Measurements from ENCODE around the gene SLC29A1.

SLC29A1 gene

DNA sequence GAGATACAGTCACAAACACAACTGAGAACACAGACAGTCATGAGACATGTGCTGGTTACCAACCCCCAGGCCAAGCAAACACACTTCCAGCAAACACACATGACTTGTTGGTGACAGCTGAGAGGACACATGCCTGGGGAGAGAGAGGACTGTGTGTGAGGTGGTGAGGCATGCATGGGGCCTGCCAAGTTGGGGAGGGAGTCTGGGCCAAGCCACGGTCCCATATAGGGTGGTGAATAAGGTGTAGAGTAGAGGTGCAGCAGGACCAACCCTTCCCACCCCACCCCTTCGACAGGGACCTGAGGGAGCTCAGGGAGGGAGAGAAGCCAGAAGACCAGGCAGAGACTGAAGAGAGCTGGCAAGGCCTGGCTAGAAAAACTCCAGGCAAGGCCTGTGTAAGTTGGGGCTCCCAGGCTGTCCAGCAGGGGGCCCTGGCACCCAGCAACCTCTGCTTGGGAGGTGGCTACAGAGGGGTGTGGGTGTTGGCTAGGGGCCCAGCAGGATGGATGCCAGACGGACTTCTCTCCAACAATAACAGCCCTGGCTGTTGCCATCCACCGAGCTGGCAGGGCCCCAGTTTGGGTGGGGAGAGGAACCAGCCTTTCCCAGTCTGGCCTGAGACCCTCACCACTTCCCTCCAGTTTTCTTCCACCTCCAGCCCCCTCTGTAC is 2.0 kb upstream of the SLC29A1 start:
- Histone ChIP-seq H3K9ac (ENCODE audit: low read length) (peak overlapping the region; percentile 11; the same call in 1 of the 2 replicates), H3K4me1 (ENCODE audit: low read length) (peaks cover 67% of the 10 kb centered on the region), H3K79me2 (ENCODE audit: low read length) (peaks cover 33% of the 10 kb centered on the region), H3K4me2 (ENCODE audit: low read length) (peak overlapping the region; percentile 45), H3K9me3 (ENCODE audit: insufficient read depth, low read length) (no peaks in the 10 kb centered on the region), H3K4me3 (ENCODE audit: low read length) (no peak overlapping the region), H3K27ac (ENCODE audit: low read length) (peak overlapping the region; percentile 47), H3K27me3 (ENCODE audit: low read depth, low read length) (no peaks in the 10 kb centered on the region), H4K20me1 (ENCODE audit: insufficient read depth, low read length) (peaks cover 20% of the 10 kb centered on the region), H3K36me3 (replicated peaks; ENCODE audit: low read depth, low read length) (peaks cover 4% of the 10 kb centered on the region), H2AFZ (ENCODE audit: low read depth, low read length) (no peak overlapping the region)
- TF ChIP-seq EZH2phosphoT487 (IDR thresholded peaks at IDR 0.05; ENCODE audit: low read depth) = no peak
- TF ChIP-seq, protein P1, sequence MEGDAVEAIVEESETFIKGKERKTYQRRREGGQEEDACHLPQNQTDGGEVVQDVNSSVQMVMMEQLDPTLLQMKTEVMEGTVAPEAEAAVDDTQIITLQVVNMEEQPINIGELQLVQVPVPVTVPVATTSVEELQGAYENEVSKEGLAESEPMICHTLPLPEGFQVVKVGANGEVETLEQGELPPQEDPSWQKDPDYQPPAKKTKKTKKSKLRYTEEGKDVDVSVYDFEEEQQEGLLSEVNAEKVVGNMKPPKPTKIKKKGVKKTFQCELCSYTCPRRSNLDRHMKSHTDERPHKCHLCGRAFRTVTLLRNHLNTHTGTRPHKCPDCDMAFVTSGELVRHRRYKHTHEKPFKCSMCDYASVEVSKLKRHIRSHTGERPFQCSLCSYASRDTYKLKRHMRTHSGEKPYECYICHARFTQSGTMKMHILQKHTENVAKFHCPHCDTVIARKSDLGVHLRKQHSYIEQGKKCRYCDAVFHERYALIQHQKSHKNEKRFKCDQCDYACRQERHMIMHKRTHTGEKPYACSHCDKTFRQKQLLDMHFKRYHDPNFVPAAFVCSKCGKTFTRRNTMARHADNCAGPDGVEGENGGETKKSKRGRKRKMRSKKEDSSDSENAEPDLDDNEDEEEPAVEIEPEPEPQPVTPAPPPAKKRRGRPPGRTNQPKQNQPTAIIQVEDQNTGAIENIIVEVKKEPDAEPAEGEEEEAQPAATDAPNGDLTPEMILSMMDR (IDR thresholded peaks at IDR 0.05; ENCODE audit: low read depth, low read length) = peak; percentile 79

DNA sequence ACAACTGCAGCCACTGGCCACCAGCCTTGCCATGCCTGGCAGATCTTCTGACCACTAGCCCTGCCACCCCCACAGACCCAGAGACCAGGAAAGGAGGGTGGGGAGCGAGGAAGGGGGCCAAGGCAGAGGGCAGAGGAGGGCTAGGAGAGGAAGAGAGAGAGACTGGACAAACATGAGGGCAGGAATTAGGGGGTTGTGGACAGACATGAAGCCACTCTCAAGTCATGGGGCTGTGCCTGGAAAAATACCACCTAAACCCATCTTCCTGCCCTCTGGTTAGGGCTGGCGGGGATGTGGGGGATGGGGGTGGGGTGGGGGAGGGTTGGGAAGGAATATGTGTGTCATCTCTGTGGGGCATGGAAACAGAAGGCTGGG is 1.4 kb upstream of the SLC29A1 start:
- peak overlapping the region; percentile 47; the same call in 1 of the 2 replicates for H3K27ac ChIP-seq (ENCODE audit: low read length)
- H2AFZ ChIP-seq (ENCODE audit: low read depth, low read length) = no peak overlapping the region
- H3K9ac ChIP-seq (ENCODE audit: low read length) = peak overlapping the region; percentile 11; the same call in 1 of the 2 replicates
- H3K4me3 ChIP-seq (ENCODE audit: low read length) = no peak overlapping the region
- H3K4me2 ChIP-seq (ENCODE audit: low read length) = peak overlapping the region; percentile 45
- no peaks in the 10 kb centered on the region for H3K9me3 ChIP-seq (ENCODE audit: insufficient read depth, low read length)
- no peaks in the 10 kb centered on the region for H3K27me3 ChIP-seq (ENCODE audit: low read depth, low read length)
- peaks cover 25% of the 10 kb centered on the region for H4K20me1 ChIP-seq (ENCODE audit: insufficient read depth, low read length)
- peaks cover 65% of the 10 kb centered on the region for H3K4me1 ChIP-seq (ENCODE audit: low read length)
- H3K79me2 ChIP-seq (ENCODE audit: low read length) = peaks cover 39% of the 10 kb centered on the region
- H3K36me3 ChIP-seq (replicated peaks; ENCODE audit: low read depth, low read length) = peaks cover 9% of the 10 kb centered on the region
- TF ChIP-seq EZH2phosphoT487 (IDR thresholded peaks at IDR 0.05; ENCODE audit: low read depth) = no peak
- TF ChIP-seq, protein P1 (IDR thresholded peaks at IDR 0.05; ENCODE audit: low read depth, low read length) = no peak

GRCh38 chr6:44222486-44223318 is 693 bp upstream of the SLC29A1 start:
- Histone ChIP-seq H3K4me2 (ENCODE audit: low read length) (peak overlapping the region; percentile 96), H3K36me3 (replicated peaks; ENCODE audit: low read depth, low read length) (peaks cover 16% of the 10 kb centered on the region), H3K4me3 (ENCODE audit: low read length) (peak overlapping the region; percentile 83), H4K20me1 (ENCODE audit: insufficient read depth, low read length) (peaks cover 32% of the 10 kb centered on the region), H3K27me3 (ENCODE audit: low read depth, low read length) (no peaks in the 10 kb centered on the region), H3K79me2 (ENCODE audit: low read length) (peaks cover 46% of the 10 kb centered on the region), H3K27ac (ENCODE audit: low read length) (no peak overlapping the region), H3K4me1 (ENCODE audit: low read length) (peaks cover 64% of the 10 kb centered on the region), H2AFZ (ENCODE audit: low read depth, low read length) (0 out of 2 replicates have a peak overlapping the region, but pooled peaks have one; percentile 49), H3K9me3 (ENCODE audit: insufficient read depth, low read length) (no peaks in the 10 kb centered on the region), H3K9ac (ENCODE audit: low read length) (peak overlapping the region; percentile 67)
- no peak for TF ChIP-seq EZH2phosphoT487 (IDR thresholded peaks at IDR 0.05; ENCODE audit: low read depth)
- TF ChIP-seq, protein P1 (IDR thresholded peaks at IDR 0.05; ENCODE audit: low read depth, low read length) = no peak
